ENCODE results near the gene DNAI4. TPM values are rescaled to one million over a fixed set of nuclear protein-coding genes. Genes with fewer than 3 reads are reported as not detected.

Gene DNAI4
- total RNA-seq, 3 donors from 2014 or later, result 14.8 to 38.0 (median 25.1) TPM

DNA sequence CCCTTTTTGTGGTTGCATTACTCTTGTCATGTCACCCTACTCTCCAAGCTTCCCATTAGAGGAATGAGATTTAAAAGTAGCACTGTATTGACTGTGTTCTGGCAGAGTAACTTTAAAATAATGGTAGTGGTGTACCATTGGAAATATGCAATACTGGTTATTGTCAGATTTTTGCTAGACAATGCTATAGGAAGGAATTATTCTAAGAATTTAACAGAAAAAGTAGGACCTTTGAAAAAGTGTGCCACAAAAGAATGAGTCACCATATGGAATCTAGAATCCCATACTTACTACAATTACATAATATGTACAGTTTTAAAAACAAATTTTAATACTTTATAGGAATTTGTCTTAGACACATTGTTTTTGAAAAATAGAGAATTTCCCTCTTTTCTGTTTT is 14.0 kb upstream of the DNAI4 start:
- H3K4me3 ChIP-seq, result no peak overlapping the region
- H3K36me3 ChIP-seq (ENCODE audit: low read depth), result no peaks in the 10 kb centered on the region
- TF ChIP-seq, protein P1, sequence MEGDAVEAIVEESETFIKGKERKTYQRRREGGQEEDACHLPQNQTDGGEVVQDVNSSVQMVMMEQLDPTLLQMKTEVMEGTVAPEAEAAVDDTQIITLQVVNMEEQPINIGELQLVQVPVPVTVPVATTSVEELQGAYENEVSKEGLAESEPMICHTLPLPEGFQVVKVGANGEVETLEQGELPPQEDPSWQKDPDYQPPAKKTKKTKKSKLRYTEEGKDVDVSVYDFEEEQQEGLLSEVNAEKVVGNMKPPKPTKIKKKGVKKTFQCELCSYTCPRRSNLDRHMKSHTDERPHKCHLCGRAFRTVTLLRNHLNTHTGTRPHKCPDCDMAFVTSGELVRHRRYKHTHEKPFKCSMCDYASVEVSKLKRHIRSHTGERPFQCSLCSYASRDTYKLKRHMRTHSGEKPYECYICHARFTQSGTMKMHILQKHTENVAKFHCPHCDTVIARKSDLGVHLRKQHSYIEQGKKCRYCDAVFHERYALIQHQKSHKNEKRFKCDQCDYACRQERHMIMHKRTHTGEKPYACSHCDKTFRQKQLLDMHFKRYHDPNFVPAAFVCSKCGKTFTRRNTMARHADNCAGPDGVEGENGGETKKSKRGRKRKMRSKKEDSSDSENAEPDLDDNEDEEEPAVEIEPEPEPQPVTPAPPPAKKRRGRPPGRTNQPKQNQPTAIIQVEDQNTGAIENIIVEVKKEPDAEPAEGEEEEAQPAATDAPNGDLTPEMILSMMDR (IDR thresholded peaks at IDR 0.05), result no peak
- DNase-seq (no peak), ATAC-seq (no peak)
- no peaks in the 10 kb centered on the region for H3K9me3 ChIP-seq
- intact Hi-C loops (cut with DNase I, micrococcal nuclease), result no loop called here
- peaks cover 43% of the 10 kb centered on the region for H3K4me1 ChIP-seq (ENCODE audit: low read depth)

DNA sequence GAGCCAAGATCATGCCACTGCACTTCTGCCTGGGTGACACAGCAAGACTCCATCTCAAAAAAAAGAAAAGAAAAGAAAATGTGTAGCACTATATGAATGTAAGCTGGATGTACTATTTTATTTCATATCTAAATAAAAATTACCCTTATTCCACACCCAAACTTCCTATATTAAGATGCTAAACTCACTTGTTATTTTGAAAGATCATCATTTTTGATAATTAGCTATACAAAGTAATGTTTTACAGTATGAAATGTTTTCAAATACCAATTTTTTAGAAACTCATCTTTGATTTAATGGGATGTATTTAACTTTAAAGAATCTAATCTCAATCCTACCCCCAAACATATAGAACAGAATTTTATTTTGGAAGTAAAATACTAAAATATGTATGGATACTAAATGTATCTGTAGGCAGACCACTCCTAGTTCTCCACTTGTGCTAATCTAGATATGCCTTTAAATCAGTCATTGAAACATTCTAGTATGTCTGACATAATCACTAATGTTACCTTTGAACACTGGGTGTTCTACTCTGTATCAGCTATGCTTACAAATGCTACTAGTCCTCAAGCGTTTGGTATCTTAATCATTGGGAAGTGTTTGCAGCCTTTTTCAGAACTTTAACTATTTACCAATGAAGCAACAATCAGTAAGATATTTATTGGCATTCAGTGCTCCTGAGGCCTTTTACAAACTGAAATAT is 13.0 kb upstream of the DNAI4 start:
- Histone ChIP-seq H3K4me1 (ENCODE audit: low read depth) (peaks cover 50% of the 10 kb centered on the region), H3K36me3 (ENCODE audit: low read depth) (no peaks in the 10 kb centered on the region), H3K4me3 (no peak overlapping the region), H3K9me3 (no peaks in the 10 kb centered on the region)
- TF ChIP-seq, protein P1 (IDR thresholded peaks at IDR 0.05), result no peak
- peak; percentile 27 for ATAC-seq
- intact Hi-C loops (cut with DNase I, micrococcal nuclease), result no loop called here
- DNase-seq, result no peak

DNA sequence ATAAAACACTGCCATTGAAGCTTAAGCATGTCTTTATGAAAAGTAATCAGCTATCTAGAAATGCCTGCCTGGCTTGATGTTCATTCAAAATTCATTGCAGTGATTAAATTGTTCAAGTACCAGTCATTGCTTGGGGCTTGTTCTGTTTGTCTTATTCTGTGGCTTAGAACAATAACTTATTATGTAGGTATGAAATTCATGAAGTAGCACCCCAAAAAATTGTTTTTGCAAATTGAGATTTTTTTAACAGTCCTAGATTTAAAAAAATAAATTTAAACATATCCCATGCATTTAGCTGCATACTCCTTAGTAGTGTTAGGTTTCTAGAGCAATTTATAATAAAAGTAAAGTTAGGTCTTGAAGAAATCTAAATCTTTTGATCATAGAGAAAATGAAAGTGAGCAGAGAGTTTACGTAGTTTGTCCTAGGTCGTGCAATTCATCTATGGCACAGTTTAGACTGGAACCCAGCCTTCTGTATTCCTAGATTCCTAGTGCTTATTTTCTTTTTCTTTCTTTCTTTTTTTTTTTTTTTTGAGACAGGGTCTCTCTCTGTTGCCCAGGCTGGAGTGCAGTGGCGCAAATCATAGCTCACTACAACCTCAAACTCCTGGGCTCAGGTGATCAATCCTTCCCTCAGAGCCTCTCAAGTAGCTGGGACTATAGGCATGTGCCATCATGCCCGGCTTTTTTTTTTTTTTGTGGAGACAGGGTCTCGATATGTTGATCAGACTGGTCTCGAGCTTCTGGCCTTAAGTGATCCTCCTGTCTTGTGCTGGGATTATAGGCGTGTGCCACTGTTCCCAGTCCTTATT is 9.4 kb upstream of the DNAI4 start:
- ATAC-seq (no peak), DNase-seq (no peak)
- intact Hi-C loops (cut with DNase I, micrococcal nuclease), result no loop called here
- Histone ChIP-seq H3K4me3 (no peak overlapping the region), H3K36me3 (ENCODE audit: low read depth) (peaks cover 4% of the 10 kb centered on the region), H3K9me3 (no peaks in the 10 kb centered on the region), H3K4me1 (ENCODE audit: low read depth) (peaks cover 58% of the 10 kb centered on the region)
- TF ChIP-seq, protein P1 (IDR thresholded peaks at IDR 0.05), result no peak

DNA sequence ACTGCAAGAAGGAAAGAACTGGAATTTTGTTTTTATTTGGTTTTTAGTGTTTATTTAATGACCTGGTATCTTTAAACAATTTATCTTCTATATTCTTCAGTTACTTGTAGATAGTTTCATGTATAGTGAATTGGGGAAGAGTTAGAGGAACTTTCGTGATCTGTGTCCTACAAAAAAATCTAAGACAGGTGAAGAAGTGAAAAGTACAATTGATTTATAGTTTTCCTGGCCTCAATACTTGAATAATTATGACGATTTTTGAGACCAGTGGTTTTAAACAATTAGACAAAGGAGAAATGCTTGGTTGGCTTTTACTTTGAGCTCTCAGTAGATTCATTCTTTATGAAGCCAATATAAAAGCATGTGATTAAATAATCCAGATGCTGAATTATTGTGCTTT is 7.6 kb upstream of the DNAI4 start:
- Histone ChIP-seq H3K9me3 (no peaks in the 10 kb centered on the region), H3K4me1 (ENCODE audit: low read depth) (peaks cover 46% of the 10 kb centered on the region), H3K4me3 (no peak overlapping the region), H3K36me3 (ENCODE audit: low read depth) (peaks cover 4% of the 10 kb centered on the region)
- intact Hi-C loops (cut with DNase I, micrococcal nuclease), result no loop called here
- DNase-seq (no peak), ATAC-seq (no peak)
- TF ChIP-seq, protein P1 (IDR thresholded peaks at IDR 0.05), result no peak

DNA sequence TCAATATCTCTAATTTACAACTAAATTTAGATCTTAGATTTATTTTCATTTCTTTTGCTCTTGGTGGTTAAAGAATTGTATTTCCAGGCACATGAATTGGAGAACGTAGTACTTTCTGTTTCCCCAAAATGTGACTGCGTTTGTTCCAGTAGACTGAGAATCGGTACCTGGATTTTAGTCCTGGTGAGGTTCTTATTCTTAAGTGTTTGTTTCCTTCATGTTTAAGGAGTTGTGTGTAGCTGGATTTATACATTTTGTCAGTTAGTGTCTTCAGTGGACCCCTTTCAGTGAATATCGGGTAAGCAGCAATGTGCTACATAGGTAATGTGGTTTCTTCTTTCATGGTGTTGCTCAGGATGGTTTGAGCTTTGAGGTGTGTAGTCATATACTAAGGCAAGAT is 6.9 kb upstream of the DNAI4 start:
- DNase-seq (no peak), ATAC-seq (no peak)
- H3K36me3 ChIP-seq (ENCODE audit: low read depth), result peaks cover 4% of the 10 kb centered on the region
- H3K4me1 ChIP-seq (ENCODE audit: low read depth), result peaks cover 50% of the 10 kb centered on the region
- intact Hi-C loops (cut with DNase I, micrococcal nuclease), result no loop called here
- TF ChIP-seq, protein P1 (IDR thresholded peaks at IDR 0.05), result no peak
- no peaks in the 10 kb centered on the region for H3K9me3 ChIP-seq
- H3K4me3 ChIP-seq, result no peak overlapping the region
